SK-N-SH treated with all-trans-retinoic acid at 6 μM for 48 hours (cell line): Measurements from ENCODE around the gene DCTN2.

ENCODE experiments used
- ARNTL ChIP-seq: fragments of 450-650 bp; formaldehyde crosslinking; IDR thresholded peaks from 2 replicates; pipeline ENCODE4 v1.5.0; 2020; ENCODE audit warnings: low read depth, mild to moderate bottlenecking, moderate library complexity, borderline replicate concordance
- CREB5 ChIP-seq: fragments of 250-450 bp; sonication (Bioruptor Pico); IDR thresholded peaks from 2 replicates; pipeline ENCODE4 v1.5.1; 2020; ENCODE audit warnings: low read depth, mild to moderate bottlenecking, moderate library complexity
- CSDC2 ChIP-seq: fragments of 250-450 bp; sonication (Bioruptor Pico); IDR thresholded peaks from 2 replicates; pipeline ENCODE4 v1.5.0; 2020; ENCODE audit warnings: mild to moderate bottlenecking, moderate library complexity
- PATZ1 ChIP-seq: fragments of 250-450 bp; sonication (Bioruptor Pico); IDR thresholded peaks from 2 replicates; pipeline ENCODE4 v1.8.0; 2020; ENCODE audit warnings: mild to moderate bottlenecking, moderate library complexity, borderline replicate concordance
- POU6F1 ChIP-seq: fragments of 250-450 bp; sonication (Bioruptor Pico); IDR thresholded peaks from 2 replicates; pipeline ENCODE4 v1.8.0; 2021; ENCODE audit warnings: low read depth, mild to moderate bottlenecking, moderate library complexity, borderline replicate concordance
- SNAI2 ChIP-seq: fragments of 250-450 bp; sonication (Bioruptor Pico); IDR thresholded peaks from 2 replicates; pipeline ENCODE4 v1.5.0; 2020; ENCODE audit warnings: mild to moderate bottlenecking, moderate library complexity
- ZFP3 ChIP-seq: fragments of 250-450 bp; sonication (Bioruptor Pico); IDR thresholded peaks from 2 replicates; pipeline ENCODE4 v1.5.0; 2020; ENCODE audit warnings: mild to moderate bottlenecking, moderate library complexity
- ZNF565 ChIP-seq: fragments of 450-650 bp; formaldehyde crosslinking; conservative IDR thresholded peaks from 2 replicates; pipeline ENCODE4 v1.5.0; 2020; ENCODE audit warnings: low read depth, mild to moderate bottlenecking, moderate library complexity
- TF ChIP-seq, protein P1 (sequence below): fragments of 250-450 bp; sonication (Bioruptor Pico); IDR thresholded peaks from 2 replicates; pipeline ENCODE4 v1.5.0; 2020; ENCODE audit warnings: mild to moderate bottlenecking, moderate library complexity

DNA sequence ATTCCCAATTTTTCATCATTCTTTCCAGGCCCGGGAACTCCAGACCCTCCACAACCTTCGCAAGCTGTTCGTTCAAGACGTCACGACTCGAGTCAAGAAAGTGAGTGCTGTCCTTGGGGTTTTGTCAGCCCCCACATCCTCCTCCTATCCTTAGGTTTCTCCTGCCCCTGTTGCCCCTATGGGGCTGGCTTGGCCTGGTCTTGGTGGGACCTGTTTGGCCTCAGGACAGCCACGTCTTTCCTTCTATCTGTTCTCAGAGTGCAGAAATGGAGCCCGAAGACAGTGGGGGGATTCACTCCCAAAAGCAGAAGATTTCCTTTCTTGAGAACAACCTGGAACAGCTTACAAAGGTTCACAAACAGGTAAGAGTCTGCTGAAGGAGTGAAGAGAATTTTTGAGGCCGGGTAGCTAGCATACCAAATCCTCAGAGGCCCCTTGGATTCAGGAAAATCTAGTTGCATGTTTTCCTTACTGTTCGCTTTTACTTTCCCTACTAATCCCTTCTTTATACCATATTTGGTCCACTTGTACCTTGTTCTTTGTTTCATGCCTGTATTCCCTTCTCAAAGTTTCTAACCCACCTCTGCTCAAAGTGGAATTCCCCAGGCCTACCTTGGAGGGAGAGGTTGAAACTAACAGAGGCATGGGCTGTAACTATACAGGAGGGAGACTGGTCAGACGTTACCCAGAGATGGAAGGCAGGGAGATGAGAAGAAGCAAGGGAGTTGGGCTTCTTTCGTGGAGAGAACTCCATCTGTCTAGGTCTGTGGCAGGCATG is 31.2 kb upstream of the DCTN2 start:
- TF ChIP-seq ZNF565 (CRISPR knock-in tag) (no peak), PATZ1 (CRISPR knock-in tag) (no peak), ARNTL (CRISPR knock-in tag) (no peak), POU6F1 (CRISPR knock-in tag) (no peak), SNAI2 (CRISPR knock-in tag) (no peak), ZFP3 (no peak), CREB5 (CRISPR knock-in tag) (no peak), CSDC2 (CRISPR knock-in tag) (no peak)
- TF ChIP-seq, protein P1, sequence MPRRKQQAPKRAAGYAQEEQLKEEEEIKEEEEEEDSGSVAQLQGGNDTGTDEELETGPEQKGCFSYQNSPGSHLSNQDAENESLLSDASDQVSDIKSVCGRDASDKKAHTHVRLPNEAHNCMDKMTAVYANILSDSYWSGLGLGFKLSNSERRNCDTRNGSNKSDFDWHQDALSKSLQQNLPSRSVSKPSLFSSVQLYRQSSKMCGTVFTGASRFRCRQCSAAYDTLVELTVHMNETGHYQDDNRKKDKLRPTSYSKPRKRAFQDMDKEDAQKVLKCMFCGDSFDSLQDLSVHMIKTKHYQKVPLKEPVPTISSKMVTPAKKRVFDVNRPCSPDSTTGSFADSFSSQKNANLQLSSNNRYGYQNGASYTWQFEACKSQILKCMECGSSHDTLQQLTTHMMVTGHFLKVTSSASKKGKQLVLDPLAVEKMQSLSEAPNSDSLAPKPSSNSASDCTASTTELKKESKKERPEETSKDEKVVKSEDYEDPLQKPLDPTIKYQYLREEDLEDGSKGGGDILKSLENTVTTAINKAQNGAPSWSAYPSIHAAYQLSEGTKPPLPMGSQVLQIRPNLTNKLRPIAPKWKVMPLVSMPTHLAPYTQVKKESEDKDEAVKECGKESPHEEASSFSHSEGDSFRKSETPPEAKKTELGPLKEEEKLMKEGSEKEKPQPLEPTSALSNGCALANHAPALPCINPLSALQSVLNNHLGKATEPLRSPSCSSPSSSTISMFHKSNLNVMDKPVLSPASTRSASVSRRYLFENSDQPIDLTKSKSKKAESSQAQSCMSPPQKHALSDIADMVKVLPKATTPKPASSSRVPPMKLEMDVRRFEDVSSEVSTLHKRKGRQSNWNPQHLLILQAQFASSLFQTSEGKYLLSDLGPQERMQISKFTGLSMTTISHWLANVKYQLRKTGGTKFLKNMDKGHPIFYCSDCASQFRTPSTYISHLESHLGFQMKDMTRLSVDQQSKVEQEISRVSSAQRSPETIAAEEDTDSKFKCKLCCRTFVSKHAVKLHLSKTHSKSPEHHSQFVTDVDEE (CRISPR knock-in tag), result no peak
